NCI-H2227 (cell line): Measurements from ENCODE around the gene PLEKHG3.

Experiments used
- DNase-seq: peaks from one replicate; lab custom pipeline; 2025; ENCODE audit not compliant: unreplicated experiment; lab: John Stamatoyannopoulos, UW

The PLEKHG3 gene

GRCh38 chr14:64725879-64726584 is 21.8 kb downstream of the PLEKHG3 start:
- DNase-seq, result no peak

GRCh38 chr14:64726585-64726890 is 22.3 kb downstream of the PLEKHG3 start:
- DNase-seq, result no peak

- no peak for DNase-seq
These were observed 23.4 kb downstream of the PLEKHG3 start for GRCh38 chr14:64727551-64728071.

GRCh38 chr14:64728106-64728505 is 23.9 kb downstream of the PLEKHG3 start:
- no peak for DNase-seq

GRCh38 chr14:64728856-64729255 is 24.6 kb downstream of the PLEKHG3 start:
- DNase-seq, result no peak

- DNase-seq, result no peak
These were observed 25.3 kb downstream of the PLEKHG3 start for GRCh38 chr14:64729386-64730060.

GRCh38 chr14:64730061-64730440 is 25.8 kb downstream of the PLEKHG3 start:
- DNase-seq, result no peak

GRCh38 chr14:64730681-64731080 is 26.5 kb downstream of the PLEKHG3 start:
- no peak for DNase-seq

GRCh38 chr14:64731141-64731581 is 26.9 kb downstream of the PLEKHG3 start:
- DNase-seq, result no peak

GRCh38 chr14:64732066-64732465 is 27.8 kb downstream of the PLEKHG3 start:
- DNase-seq, result no peak

GRCh38 chr14:64732536-64733120 is 28.4 kb downstream of the PLEKHG3 start:
- DNase-seq, result no peak

- DNase-seq, result no peak
These were observed 29.1 kb downstream of the PLEKHG3 start for GRCh38 chr14:64733321-64733720.

- no peak for DNase-seq
These were observed 29.7 kb downstream of the PLEKHG3 start for GRCh38 chr14:64733899-64734298.

GRCh38 chr14:64734990-64735389 is 30.8 kb downstream of the PLEKHG3 start:
- no peak for DNase-seq

GRCh38 chr14:64736271-64737169 is 32.3 kb downstream of the PLEKHG3 start:
- no peak for DNase-seq

- DNase-seq, result no peak
These were observed 33.4 kb downstream of the PLEKHG3 start for GRCh38 chr14:64737391-64738280.

GRCh38 chr14:64738281-64738804 is 34.1 kb downstream of the PLEKHG3 start:
- no peak for DNase-seq

- no peak for DNase-seq
These were observed 37.0 kb downstream of the PLEKHG3 start for GRCh38 chr14:64741200-64741599.

- DNase-seq, result no peak
These were observed 37.7 kb downstream of the PLEKHG3 start for GRCh38 chr14:64741961-64742360.

- DNase-seq, result no peak
These were observed 38.8 kb downstream of the PLEKHG3 start for GRCh38 chr14:64743061-64743460.
